Left ventricle myocardium inferior (tissue), 1 donor: ENCODE measurements around the gene TDRD5. TPM values are rescaled to one million over a fixed set of nuclear protein-coding genes. Genes with fewer than 3 reads are reported as not detected.

ENCODE experiments used
- DNase-seq: peaks from one replicate; pipeline ENCODE4 v3.0.0-alpha.2; 2020
- H3K27ac ChIP-seq: fragments of 200-600 bp; replicated peaks from 2 replicates; pipeline ENCODE4 v1.8.0; 2021
- H3K27me3 ChIP-seq: fragments of 200-600 bp; 2 replicates; pipeline ENCODE4 v1.8.0; 2021; ENCODE audit warnings: low read depth
- H3K36me3 ChIP-seq: fragments of 200-600 bp; 2 replicates; pipeline ENCODE4 v1.8.0; 2021
- H3K4me1 ChIP-seq: fragments of 200-600 bp; 2 replicates; pipeline ENCODE4 v1.8.0; 2021
- H3K4me3 ChIP-seq: fragments of 200-600 bp; 2 replicates; pipeline ENCODE4 v1.8.0; 2021; ENCODE audit warnings: mild to moderate bottlenecking, moderate library complexity
- H3K9me3 ChIP-seq: fragments of 200-600 bp; replicated peaks from 2 replicates; pipeline ENCODE4 v1.8.0; 2021
- intact Hi-C: fragments of 100-400 bp; cut with micrococcal nuclease; formaldehyde crosslinking; loops from one replicate; pipeline ENCODE4 v1.11.0; 2022
- total RNA-seq: library from RNA; stranded (reverse); fragmentation: NEBNext Ultra II Directional; extraction: Animal tissue kit (Norgen Biotek cat#: 25700); gene quantifications from one replicate; pipeline ENCODE4 v1.2.1, GENCODE V29; 2021
- TF ChIP-seq, protein P1 (sequence below): fragments of 200-600 bp; IDR thresholded peaks from 2 replicates; pipeline ENCODE4 v1.8.0; 2021; ENCODE audit warnings: antibody characterized with exemption, mild to moderate bottlenecking, borderline replicate concordance
- donor health status: DM: no; HTN: yes; CAD: no; lungs with severe emphysema.

Gene TDRD5
- total RNA-seq, 1 donor from 2014 or later, result not detected

DNA sequence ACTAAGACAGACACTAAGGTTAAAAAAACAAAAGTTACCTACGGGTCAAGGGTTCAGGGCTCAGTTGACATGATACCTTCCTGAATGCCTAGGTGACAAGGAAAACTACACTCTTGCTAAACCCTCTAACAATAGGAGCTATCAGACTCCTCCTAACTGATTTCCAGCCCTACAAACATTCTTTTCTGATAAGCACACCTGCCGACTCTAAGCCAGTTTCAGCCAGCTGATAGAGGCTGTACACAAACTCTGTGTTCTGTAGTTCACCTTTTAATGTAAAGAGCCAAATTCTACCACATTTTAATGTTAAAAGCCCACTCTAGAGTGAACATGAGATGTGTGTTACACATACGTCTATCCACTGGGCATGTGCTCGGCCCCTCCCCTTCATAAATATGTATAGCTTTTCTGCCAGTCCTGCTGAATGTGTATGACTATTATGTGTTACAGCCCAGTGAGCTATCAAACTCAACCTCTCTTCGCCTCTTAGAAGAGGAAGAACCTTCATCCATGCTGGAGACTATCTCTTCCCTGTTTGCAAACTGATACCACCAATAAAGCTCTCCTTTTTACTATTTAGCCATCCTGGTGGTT is 111.4 kb downstream of the TDRD5 start:
- DNase-seq, result no peak
- TF ChIP-seq, protein P1, sequence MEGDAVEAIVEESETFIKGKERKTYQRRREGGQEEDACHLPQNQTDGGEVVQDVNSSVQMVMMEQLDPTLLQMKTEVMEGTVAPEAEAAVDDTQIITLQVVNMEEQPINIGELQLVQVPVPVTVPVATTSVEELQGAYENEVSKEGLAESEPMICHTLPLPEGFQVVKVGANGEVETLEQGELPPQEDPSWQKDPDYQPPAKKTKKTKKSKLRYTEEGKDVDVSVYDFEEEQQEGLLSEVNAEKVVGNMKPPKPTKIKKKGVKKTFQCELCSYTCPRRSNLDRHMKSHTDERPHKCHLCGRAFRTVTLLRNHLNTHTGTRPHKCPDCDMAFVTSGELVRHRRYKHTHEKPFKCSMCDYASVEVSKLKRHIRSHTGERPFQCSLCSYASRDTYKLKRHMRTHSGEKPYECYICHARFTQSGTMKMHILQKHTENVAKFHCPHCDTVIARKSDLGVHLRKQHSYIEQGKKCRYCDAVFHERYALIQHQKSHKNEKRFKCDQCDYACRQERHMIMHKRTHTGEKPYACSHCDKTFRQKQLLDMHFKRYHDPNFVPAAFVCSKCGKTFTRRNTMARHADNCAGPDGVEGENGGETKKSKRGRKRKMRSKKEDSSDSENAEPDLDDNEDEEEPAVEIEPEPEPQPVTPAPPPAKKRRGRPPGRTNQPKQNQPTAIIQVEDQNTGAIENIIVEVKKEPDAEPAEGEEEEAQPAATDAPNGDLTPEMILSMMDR, result no peak
- H3K27me3 ChIP-seq, result no peaks in the 10 kb centered on the region
- H3K9me3 ChIP-seq, result no peaks in the 10 kb centered on the region
- no peaks in the 10 kb centered on the region for H3K36me3 ChIP-seq
- H3K4me3 ChIP-seq, result no peak overlapping the region
- intact Hi-C loops, result no loop called here
- H3K4me1 ChIP-seq, result no peaks in the 10 kb centered on the region
- H3K27ac ChIP-seq, result no peak overlapping the region

DNA sequence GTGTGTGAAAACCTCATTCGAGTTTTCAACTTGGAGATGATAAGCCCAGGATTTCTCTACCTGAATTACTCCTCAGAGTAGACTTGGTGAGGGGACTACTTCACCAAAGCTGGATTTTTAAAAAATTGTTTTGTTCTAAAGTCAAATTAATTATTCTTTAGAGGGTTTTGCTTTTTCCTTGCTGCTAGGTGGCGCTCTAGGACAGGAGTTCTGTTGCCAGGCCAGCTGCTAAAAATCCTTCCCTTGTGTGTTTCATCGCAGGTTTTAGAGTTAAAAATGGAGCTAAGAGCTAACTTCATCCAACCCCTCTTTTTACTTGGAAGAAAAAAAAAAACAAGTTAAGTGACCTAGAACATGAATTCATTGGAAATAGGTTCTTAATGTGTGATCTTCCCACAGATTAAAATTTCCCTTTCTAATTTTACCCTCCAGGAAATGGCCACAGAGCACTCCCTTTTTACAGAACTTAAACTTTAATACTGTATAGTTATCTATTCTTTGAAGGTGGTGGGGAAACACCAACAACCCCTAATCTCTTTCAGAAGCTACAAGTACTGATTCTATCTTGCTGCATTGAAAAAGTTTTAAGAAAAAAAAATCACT is 114.8 kb downstream of the TDRD5 start:
- H3K27me3 ChIP-seq, result no peaks in the 10 kb centered on the region
- DNase-seq, result peak; percentile 34
- intact Hi-C loops, result loop anchor here (2.0 kb wide), 1 partner anchor 108 kb away; no protein-coding TSS in a partner anchor
- H3K27ac ChIP-seq, result no peak overlapping the region
- H3K4me1 ChIP-seq, result peaks cover 28% of the 10 kb centered on the region
- no peaks in the 10 kb centered on the region for H3K36me3 ChIP-seq
- H3K4me3 ChIP-seq, result no peak overlapping the region
- no peaks in the 10 kb centered on the region for H3K9me3 ChIP-seq
- TF ChIP-seq, protein P1, result peak; percentile 76

DNA sequence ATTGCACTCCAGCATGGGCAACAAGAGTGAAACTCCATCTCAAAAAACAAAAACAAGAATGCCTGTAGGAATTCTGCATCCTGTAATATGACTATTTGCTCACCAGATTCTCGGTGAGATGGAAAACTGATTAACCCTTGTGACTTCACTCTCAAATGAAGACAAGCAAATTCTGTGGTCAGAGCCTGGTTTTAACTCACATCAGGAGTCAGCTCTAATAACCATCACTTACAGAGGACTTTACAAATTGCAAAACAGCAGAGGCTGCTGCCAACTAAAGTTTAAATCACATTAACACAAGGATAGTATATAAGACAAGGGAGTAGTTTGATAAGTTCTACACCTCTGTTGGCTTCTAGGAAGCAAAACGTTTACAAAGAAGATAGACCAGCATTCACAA is 115.8 kb downstream of the TDRD5 start:
- DNase-seq, result no peak
- intact Hi-C loops, result loop anchor here (2.0 kb wide), 1 partner anchor 107 kb away; no protein-coding TSS in a partner anchor
- TF ChIP-seq, protein P1, result no peak
- no peaks in the 10 kb centered on the region for H3K27me3 ChIP-seq
- H3K4me1 ChIP-seq, result peaks cover 28% of the 10 kb centered on the region
- H3K9me3 ChIP-seq, result no peaks in the 10 kb centered on the region
- H3K36me3 ChIP-seq, result no peaks in the 10 kb centered on the region
- H3K4me3 ChIP-seq, result no peak overlapping the region
- H3K27ac ChIP-seq, result no peak overlapping the region

DNA sequence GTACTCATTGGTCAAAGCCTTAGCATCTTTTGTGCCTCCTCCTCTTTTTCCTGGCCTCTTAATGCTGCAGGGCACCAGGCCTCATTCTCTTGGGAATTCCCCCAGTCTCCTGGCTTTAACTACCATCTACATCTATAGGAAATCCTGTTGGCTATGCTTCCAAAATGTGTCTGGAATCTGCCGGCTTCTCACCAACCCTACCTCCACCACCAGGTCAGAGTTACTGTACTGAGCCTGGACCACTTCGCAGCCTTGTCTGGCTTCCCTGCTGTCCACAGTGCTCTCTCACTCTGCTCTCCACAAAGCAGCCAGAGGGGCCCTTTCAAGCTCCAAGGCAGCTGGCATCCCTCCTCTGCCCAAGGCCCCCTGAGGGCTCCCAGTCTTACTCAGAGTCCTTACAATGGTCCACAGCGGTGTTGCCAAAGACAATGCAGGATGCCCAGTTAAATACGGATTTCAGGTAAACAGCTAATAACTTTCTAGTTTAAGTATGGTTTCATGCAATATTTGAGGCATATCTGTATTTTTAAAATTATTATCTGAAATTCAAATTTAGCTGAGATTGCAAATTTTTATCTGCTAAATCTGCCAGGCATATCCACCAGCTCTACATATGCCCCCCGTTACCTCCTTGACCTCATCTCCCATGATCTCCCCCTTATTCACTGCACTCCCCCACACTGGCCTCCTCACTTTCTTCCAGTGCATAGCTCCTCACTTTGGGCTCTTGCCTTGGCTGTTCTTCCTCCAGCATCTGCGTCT is 117.0 kb downstream of the TDRD5 start:
- no peak for DNase-seq
- TF ChIP-seq, protein P1, result no peak
- Histone ChIP-seq H3K4me3 (no peak overlapping the region), H3K4me1 (peaks cover 28% of the 10 kb centered on the region), H3K27ac (no peak overlapping the region), H3K9me3 (peaks cover 7% of the 10 kb centered on the region), H3K27me3 (no peaks in the 10 kb centered on the region), H3K36me3 (no peaks in the 10 kb centered on the region)
- intact Hi-C loops, result no loop called here

DNA sequence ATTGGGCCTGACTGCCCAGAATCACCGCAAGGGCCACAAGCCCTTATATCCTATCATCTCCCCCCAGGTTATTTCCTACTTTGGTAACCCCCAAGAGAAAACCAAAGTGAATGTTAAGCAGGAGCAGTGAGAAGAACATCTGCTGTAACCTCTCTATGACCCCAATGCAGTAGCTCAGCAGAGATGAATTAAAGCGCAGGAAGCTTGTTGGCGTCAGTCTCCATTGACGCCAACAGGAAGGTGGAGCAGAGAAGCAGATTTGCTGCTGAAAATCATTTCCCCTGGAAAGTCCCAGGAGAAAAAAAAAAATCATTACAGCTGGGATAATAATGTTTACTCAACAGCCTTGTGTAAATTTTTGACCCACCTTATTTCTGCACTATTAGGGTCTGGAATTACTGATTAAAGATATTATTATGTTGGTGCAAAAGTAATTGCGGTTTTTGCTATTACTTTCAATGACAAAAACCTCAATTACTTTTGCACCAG is 118.3 kb downstream of the TDRD5 start:
- peaks cover 28% of the 10 kb centered on the region for H3K4me1 ChIP-seq
- no peaks in the 10 kb centered on the region for H3K27me3 ChIP-seq
- H3K4me3 ChIP-seq, result no peak overlapping the region
- intact Hi-C loops, result no loop called here
- H3K9me3 ChIP-seq, result peaks cover 19% of the 10 kb centered on the region
- TF ChIP-seq, protein P1, result no peak
- no peaks in the 10 kb centered on the region for H3K36me3 ChIP-seq
- peak; percentile 32 for DNase-seq
- peak overlapping the region; percentile 34 for H3K27ac ChIP-seq
